GM12873 (cell line): ENCODE data around the gene SUGCT.

Experiments
- TF ChIP-seq, protein P1 (sequence below): IDR thresholded peaks from 2 replicates; pipeline ENCODE4 v1.5.1; 2012; ENCODE audit warnings: low read depth, mild to moderate bottlenecking, moderate library complexity, low read length, control low read depth; ENCODE audit not compliant: insufficient read depth; ENCODE audit errors: missing control alignments

The SUGCT gene

GRCh38 chr7:40799493-40800403 lies 664.9 kb downstream of the SUGCT start:
- TF ChIP-seq, protein P1, sequence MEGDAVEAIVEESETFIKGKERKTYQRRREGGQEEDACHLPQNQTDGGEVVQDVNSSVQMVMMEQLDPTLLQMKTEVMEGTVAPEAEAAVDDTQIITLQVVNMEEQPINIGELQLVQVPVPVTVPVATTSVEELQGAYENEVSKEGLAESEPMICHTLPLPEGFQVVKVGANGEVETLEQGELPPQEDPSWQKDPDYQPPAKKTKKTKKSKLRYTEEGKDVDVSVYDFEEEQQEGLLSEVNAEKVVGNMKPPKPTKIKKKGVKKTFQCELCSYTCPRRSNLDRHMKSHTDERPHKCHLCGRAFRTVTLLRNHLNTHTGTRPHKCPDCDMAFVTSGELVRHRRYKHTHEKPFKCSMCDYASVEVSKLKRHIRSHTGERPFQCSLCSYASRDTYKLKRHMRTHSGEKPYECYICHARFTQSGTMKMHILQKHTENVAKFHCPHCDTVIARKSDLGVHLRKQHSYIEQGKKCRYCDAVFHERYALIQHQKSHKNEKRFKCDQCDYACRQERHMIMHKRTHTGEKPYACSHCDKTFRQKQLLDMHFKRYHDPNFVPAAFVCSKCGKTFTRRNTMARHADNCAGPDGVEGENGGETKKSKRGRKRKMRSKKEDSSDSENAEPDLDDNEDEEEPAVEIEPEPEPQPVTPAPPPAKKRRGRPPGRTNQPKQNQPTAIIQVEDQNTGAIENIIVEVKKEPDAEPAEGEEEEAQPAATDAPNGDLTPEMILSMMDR = no peak

- TF ChIP-seq, protein P1 = no peak
These were observed 666.0 kb downstream of the SUGCT start for GRCh38 chr7:40800771-40801170.

DNA sequence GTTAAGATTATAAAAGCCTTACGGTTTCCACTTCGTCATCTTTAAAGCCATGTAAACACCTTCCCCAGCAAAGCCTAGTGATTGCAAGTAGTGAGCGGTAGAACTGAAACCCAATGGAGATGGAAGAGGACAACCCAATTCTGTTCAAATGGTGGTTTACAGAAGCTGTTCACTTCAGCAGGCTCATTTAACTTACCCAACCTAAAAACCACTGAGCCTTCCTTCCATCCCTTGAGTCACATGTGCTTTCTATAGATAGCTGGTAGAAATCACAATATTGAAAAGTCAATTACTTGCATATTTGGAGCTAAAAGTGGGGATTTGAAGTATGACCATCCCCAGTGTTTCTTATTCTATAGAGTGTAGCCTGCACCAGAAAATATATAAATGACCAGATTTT lies 667.7 kb downstream of the SUGCT start:
- TF ChIP-seq, protein P1 = no peak

DNA sequence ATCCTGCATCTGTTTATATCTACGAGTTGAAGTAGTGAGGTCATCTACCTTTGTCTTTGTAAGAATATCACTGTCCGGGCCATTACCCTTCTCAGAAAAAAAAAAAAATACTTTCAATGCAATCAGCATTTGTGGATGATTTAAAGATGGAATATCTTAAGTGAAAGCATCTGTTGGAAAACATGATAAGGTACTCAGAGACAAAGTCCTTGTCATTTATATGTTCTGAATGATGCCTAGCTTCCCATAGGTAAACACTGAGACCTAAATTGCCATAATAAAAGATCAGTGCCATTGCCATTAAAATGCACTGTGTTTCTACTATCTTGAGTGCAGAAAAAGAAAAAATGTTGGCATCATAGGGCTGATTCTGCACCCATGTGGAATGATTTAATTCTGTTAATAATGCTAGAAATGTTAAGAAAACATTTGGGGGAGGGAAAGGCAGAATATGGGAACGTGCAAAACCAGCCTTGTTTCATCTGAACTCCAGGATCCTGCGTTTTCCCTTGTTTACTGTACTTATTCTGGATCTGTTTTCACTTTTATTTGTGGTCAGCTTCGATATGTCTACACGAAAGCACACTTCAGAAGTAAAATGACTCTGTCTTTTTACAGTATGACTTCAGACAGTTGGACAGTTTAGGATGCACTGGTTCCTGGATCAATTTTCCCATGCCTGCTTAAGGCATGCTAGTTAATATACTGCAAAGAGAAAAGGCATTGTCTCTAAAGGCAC lies 669.8 kb downstream of the SUGCT start:
- TF ChIP-seq, protein P1 = no peak

DNA sequence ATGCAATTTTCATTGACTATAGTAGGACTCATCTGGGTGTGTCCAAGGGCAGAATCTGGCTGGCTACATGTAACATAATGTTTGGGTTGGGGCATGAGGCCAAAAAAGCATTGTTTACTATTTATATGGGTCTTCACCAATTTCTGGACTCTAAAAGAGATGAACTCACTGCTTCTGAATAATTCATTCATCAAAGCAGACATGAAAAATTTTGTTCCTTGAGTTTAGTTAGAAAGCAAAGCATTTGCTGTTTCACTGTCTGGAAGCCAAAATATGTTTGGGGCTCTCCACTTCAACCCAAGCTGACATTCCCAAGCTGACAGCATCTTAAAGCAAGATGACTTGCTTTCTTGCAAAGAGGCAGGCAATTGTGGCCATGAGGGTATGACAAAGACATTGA lies 670.6 kb downstream of the SUGCT start:
- TF ChIP-seq, protein P1 = no peak

DNA sequence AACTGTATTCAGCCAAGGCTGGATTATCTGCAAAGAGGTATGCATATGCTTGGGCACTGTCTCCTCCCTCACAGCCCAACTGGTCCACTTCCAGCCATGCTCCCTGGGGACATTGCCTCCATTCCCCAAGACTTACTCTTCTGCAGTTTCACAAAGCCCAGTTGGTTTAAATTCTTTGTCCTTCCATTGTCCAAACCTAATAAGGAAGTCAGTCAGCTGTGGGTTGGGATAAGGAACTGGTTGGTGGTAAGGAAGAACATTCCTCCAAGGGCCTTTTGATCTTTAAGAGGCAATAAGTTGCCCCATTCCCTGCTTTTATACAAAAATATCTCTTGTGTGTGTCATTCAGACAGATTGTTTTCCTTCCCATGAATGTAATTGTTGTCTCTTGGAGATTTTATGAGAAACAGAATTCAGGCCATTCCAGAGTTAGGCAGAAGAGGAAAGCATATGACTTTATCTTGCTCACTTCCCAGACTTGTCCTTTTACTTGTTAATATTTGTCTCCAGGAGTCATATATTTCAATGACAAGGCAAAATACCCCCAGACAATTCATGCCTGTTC lies 673.7 kb downstream of the SUGCT start:
- TF ChIP-seq, protein P1 = no peak

GRCh38 chr7:40810274-40810673 lies 675.5 kb downstream of the SUGCT start:
- TF ChIP-seq, protein P1 = no peak
